H1 (cell line): ENCODE measurements around the gene DDA1. TPM values are rescaled to one million over a fixed set of nuclear protein-coding genes. Genes with fewer than 3 reads are reported as not detected.
"Not testable (repeated sequence)": the region's sequence is repeated elsewhere in the genome, so short reads cannot be mapped to it uniquely, and the experiment has no call there.

ENCODE experiments used
- CTCF ChIA-PET: fragments of 300-600 bp; sonication (Branson Sonifier 250); formaldehyde crosslinking; loops from one replicate; lab custom pipeline; 2021; ENCODE audit not compliant: partially characterized antibody; lab: Charles Lee
- POLR2A ChIA-PET: fragments of 300-600 bp; sonication (Branson Sonifier 250); formaldehyde crosslinking; loops from one replicate; lab custom pipeline; 2021; ENCODE audit warnings: inconsistent platforms; ENCODE audit not compliant: partially characterized antibody; lab: Charles Lee
- DNase-seq, 2 experiments: peaks; one replicate each; pipeline versions ENCODE4 v3.0.0 to v3.0.0-alpha.2; 2010 to 2022; ENCODE audit warnings: low spot score in 2 of 2, low read depth in 1 of 2, mixed read lengths in 1 of 2
- FAIRE-seq: peaks from 2 replicates; lab custom pipeline; 2011; peaks lifted over from hg19 to GRCh38; lab: Jason Lieb, UNC
- H2AFZ ChIP-seq: 2 replicates; pipeline ENCODE4 v1.8.1; 2012; ENCODE audit warnings: low read length, inconsistent platforms
- H2AK5ac ChIP-seq: 2 replicates; pipeline ENCODE4 v1.6.1; 2013; ENCODE audit warnings: low read depth, low read length
- H2BK120ac ChIP-seq: replicated peaks from 2 replicates; pipeline ENCODE3; 2013; ENCODE audit warnings: low read depth, low read length, inconsistent platforms
- H2BK12ac ChIP-seq: 2 replicates; pipeline ENCODE4 v1.6.1; 2013; ENCODE audit warnings: low read depth, low read length
- H2BK15ac ChIP-seq: 2 replicates; pipeline ENCODE4 v1.6.1; 2013; ENCODE audit warnings: low read length
- H2BK20ac ChIP-seq: 2 replicates; pipeline ENCODE4 v1.6.1; 2013; ENCODE audit warnings: low read length
- H2BK5ac ChIP-seq: 2 replicates; pipeline ENCODE4 v1.6.1; 2013; ENCODE audit warnings: low read depth, low read length
- H3K14ac ChIP-seq: 2 replicates; pipeline ENCODE4 v1.6.1; 2013; ENCODE audit warnings: inconsistent platforms; ENCODE audit not compliant: insufficient read length
- H3K18ac ChIP-seq: 2 replicates; pipeline ENCODE4 v1.6.1; 2013; ENCODE audit warnings: low read length; ENCODE audit errors: extremely low read depth
- H3K23ac ChIP-seq: 2 replicates; pipeline ENCODE4 v1.6.1; 2013; ENCODE audit warnings: inconsistent platforms; ENCODE audit not compliant: insufficient read length
- H3K23me2 ChIP-seq: 2 replicates; pipeline ENCODE4 v1.6.1; 2013; ENCODE audit warnings: low read depth, low read length
- H3K27ac ChIP-seq: 2 replicates; pipeline ENCODE4 v1.6.1; 2011; ENCODE audit warnings: low read depth, low read length, inconsistent platforms
- H3K27me3 ChIP-seq, 4 experiments: replicated peaks in 1 of 4; 1 replicate in 1 of 4; 2 replicates in 3 of 4; pipeline versions ENCODE4 v1.6.1 to v1.8.1; 2011 to 2013; ENCODE audit warnings: low read length in 3 of 4, mild to moderate bottlenecking in 3 of 4, inconsistent platforms in 2 of 4, mixed read lengths in 2 of 4, moderate library complexity in 1 of 4; ENCODE audit not compliant: control insufficient read depth in 3 of 4, insufficient read depth in 3 of 4; ENCODE audit errors: extremely low read depth in 1 of 4
- H3K36me3 ChIP-seq, 4 experiments: 2 replicates each; pipeline versions ENCODE4 v1.6.1 to v1.8.1; 2011 to 2013; ENCODE audit warnings: mild to moderate bottlenecking in 4 of 4, low read length in 3 of 4, moderate library complexity in 2 of 4, control low read depth in 1 of 4, inconsistent platforms in 1 of 4; ENCODE audit not compliant: insufficient read depth in 4 of 4, control insufficient read depth in 2 of 4
- H3K4ac ChIP-seq: replicated peaks from 2 replicates; pipeline ENCODE3; 2013; ENCODE audit warnings: low read length, low read depth, mixed read lengths, inconsistent platforms; ENCODE audit not compliant: insufficient read length
- H3K4me1 ChIP-seq, 4 experiments: replicated peaks in 1 of 4; 1 replicate in 1 of 4; 2 replicates in 3 of 4; pipeline versions ENCODE4 v1.6.1 to v1.8.1; 2011 to 2013; ENCODE audit warnings: low read length in 3 of 4, inconsistent platforms in 2 of 4, mixed read lengths in 1 of 4; ENCODE audit not compliant: insufficient read depth in 4 of 4, control insufficient read depth in 3 of 4
- H3K4me2 ChIP-seq, 2 experiments: 2 replicates each; pipeline versions ENCODE4 v1.6.1 to v1.8.1; 2011 to 2013; ENCODE audit warnings: low read depth in 2 of 2, low read length in 2 of 2, control low read depth in 1 of 2, inconsistent platforms in 1 of 2, mild to moderate bottlenecking in 1 of 2; ENCODE audit not compliant: insufficient read depth in 1 of 2
- H3K4me3 ChIP-seq, 4 experiments: fragments of 200-600, 300-600 bp in 1 of 4; sonication (generic), shearing (Covaris generic), sonication (Bioruptor Twin) in 1 of 4; 2 replicates each; pipeline versions ENCODE4 v1.5.1 to v1.8.1; 2011 to 2016; ENCODE audit warnings: low read length in 4 of 4, low read depth in 3 of 4, control low read depth in 2 of 4, inconsistent platforms in 2 of 4, mild to moderate bottlenecking in 2 of 4, mixed read lengths in 1 of 4, moderate library complexity in 1 of 4; ENCODE audit not compliant: insufficient read depth in 2 of 4; ENCODE audit errors: extremely low read depth in 1 of 4
- H3K56ac ChIP-seq: replicated peaks from 2 replicates; pipeline ENCODE3; 2013; ENCODE audit warnings: low read depth, mild to moderate bottlenecking, mixed read lengths, low read length, inconsistent platforms; ENCODE audit not compliant: insufficient read length
- H3K79me1 ChIP-seq: 2 replicates; pipeline ENCODE4 v1.6.1; 2013; ENCODE audit warnings: low read depth, low read length, control low read depth
- H3K79me2 ChIP-seq, 2 experiments: 2 replicates each; pipeline versions ENCODE4 v1.6.1 to v1.8.1; 2012 to 2013; ENCODE audit warnings: low read length in 2 of 2, mild to moderate bottlenecking in 2 of 2, inconsistent platforms in 1 of 2; ENCODE audit not compliant: insufficient read depth in 2 of 2, control insufficient read depth in 1 of 2
- H3K9ac ChIP-seq, 4 experiments: replicated peaks in 1 of 4; 1 replicate in 1 of 4; 2 replicates in 3 of 4; pipeline versions ENCODE4 v1.6.1 to v1.8.1; 2011 to 2013; ENCODE audit warnings: low read depth in 3 of 4, low read length in 3 of 4, control low read depth in 2 of 4, mild to moderate bottlenecking in 2 of 4, moderate library complexity in 2 of 4, inconsistent platforms in 1 of 4; ENCODE audit errors: extremely low read depth in 1 of 4
- H3K9me3 ChIP-seq, 2 experiments: 2 replicates each; pipeline versions ENCODE4 v1.6.1 to v1.8.1; 2012 to 2013; ENCODE audit warnings: mild to moderate bottlenecking in 2 of 2, moderate library complexity in 2 of 2, control low read depth in 1 of 2, inconsistent platforms in 1 of 2, low read depth in 1 of 2, low read length in 1 of 2, mixed read lengths in 1 of 2; ENCODE audit not compliant: insufficient read depth in 2 of 2
- H4K20me1 ChIP-seq, 2 experiments: replicated peaks in 1 of 2; 2 replicates each; pipeline versions ENCODE3 to v1.8.1; 2011 to 2013; ENCODE audit warnings: inconsistent platforms in 2 of 2, low read length in 2 of 2, mild to moderate bottlenecking in 1 of 2; ENCODE audit not compliant: insufficient read depth in 2 of 2, control insufficient read depth in 1 of 2
- H4K5ac ChIP-seq: 2 replicates; pipeline ENCODE4 v1.6.1; 2013; ENCODE audit warnings: low read length, low read depth, mixed read lengths, inconsistent platforms; ENCODE audit not compliant: insufficient read length
- H4K8ac ChIP-seq: 2 replicates; pipeline ENCODE4 v1.8.0; 2013; ENCODE audit warnings: mild to moderate bottlenecking, moderate library complexity, low read length, inconsistent platforms; ENCODE audit not compliant: insufficient read depth; ENCODE audit errors: extremely low read depth
- H4K91ac ChIP-seq: replicated peaks from 2 replicates; pipeline ENCODE3; 2013; ENCODE audit warnings: low read length, mixed read lengths, inconsistent platforms; ENCODE audit not compliant: insufficient read length
- whole genome bisulfite sequencing, 2 experiments: shearing (Covaris generic) in 1 of 2; methylation state at CpG; one replicate each; pipeline versions ENCODE4 v1.1.6 to v1.1.7; 2013 to 2015; ENCODE audit warnings: low lambda C conversion rate in 2 of 2, mixed read lengths in 2 of 2, inconsistent platforms in 1 of 2, low coverage in 1 of 2, missing lambda C conversion rate in 1 of 2; ENCODE audit not compliant: insufficient replicate concordance in 2 of 2, insufficient coverage in 1 of 2, insufficient read length in 1 of 2; ENCODE audit errors: extremely low coverage in 1 of 2, missing lambda C conversion rate in 1 of 2; 5-methylcytosine and 5-hydroxymethylcytosine counted together
- polyA plus RNA-seq, 7 experiments: library from polyadenylated mRNA; depleted of rRNA in 3 of 7; stranded (reverse) in 5 of 7; unstranded in 2 of 7; fragments of >200 nt in 5 of 7; fragments of 200-250 nt in 2 of 7; gene quantifications; 1 replicate in 5 of 7; 2 replicates in 1 of 7; 4 replicates in 1 of 7; pipeline versions ENCODE4 v1.2.1 to v1.2.3, GENCODE V29; 2011 to 2013; ENCODE audit warnings: missing spikeins in 2 of 7, mixed read lengths in 2 of 7
- total RNA-seq: library from RNA; stranded (reverse); fragmentation: NEBNext Ultra II Directional; extraction: Animal tissue kit (Norgen Biotek cat#: 25700); gene quantifications from 2 replicates; pipeline ENCODE4 v1.2.1, GENCODE V29; 2021

The DDA1 gene
- total and polyA plus RNA-seq, 2 of the 8 experiments (the other 6 are each of a cell fraction or from before 2014, with no cell fraction given): 29.2 to 34.5 TPM

DNA sequence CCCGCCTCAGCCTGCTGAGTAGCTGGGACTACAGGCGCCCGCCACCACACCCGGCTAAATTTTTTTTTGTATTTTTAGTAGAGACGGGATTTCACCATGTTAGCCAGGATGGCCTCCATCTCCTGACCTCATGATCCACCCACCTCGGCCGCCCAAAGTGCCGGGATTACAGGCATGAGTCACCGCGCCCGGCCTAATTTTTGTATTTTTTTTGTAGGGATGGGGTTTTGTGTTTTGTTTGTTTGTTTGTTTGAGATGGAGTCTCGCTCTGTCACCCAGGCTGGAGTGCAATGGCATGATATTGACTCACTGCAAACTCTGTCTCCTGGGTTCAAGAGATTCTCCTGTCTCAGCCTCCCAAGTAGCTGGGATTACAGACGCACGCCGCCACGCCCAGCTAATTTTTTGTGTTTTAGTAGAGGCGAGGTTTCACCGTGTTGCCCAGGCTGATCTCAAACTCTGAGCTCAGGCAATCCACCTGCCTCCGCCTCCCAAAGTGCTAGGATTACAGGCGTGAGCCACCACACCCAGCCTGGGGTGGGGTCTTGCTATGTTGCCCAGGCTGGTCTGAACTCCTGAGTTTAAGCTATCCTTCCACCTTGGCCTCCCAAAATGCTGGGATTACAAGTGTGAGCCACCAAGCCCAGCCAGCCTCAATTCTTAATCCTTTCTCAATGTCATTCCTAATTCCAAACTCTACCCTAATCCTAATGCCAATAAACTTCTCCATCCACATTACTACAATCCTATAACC is 54.7 kb downstream of the DDA1 start:
- not testable (repeated sequence) for H3K79me2 ChIP-seq, H3K27me3 ChIP-seq, H3K23me2 ChIP-seq, DNase-seq, H3K27ac ChIP-seq, H3K4ac ChIP-seq, H2BK20ac ChIP-seq, H4K8ac ChIP-seq, H3K36me3 ChIP-seq, H4K91ac ChIP-seq, H2AFZ ChIP-seq, H3K23ac ChIP-seq, H2BK12ac ChIP-seq, H3K79me1 ChIP-seq, H2BK5ac ChIP-seq, H2BK120ac ChIP-seq, H3K9me3 ChIP-seq, H3K14ac ChIP-seq, H3K4me1 ChIP-seq, H3K9ac ChIP-seq, H3K18ac ChIP-seq, H3K4me2 ChIP-seq, H2BK15ac ChIP-seq, FAIRE-seq, H3K56ac ChIP-seq, H4K20me1 ChIP-seq, H4K5ac ChIP-seq, H2AK5ac ChIP-seq, H3K4me3 ChIP-seq
- CTCF ChIA-PET: interaction anchor here (0.7 to 6.2 kb wide), 3 partner anchors 17 to 202 kb away, joined by 3 to 41 read pairs (median 4); no protein-coding TSS in a partner anchor
- WGBS, 2 experiments: 93% methylated on average over 17 of the region's 20 CpGs; no CpG with 5 or more reads in 1 of the 2 experiments
- POLR2A ChIA-PET: interaction anchor here (1.0 to 1.1 kb wide), 2 partner anchors 15 to 27 kb away, joined by 4 read pairs; partner anchors contain the start of gene GTPBP3
